Measurements from ENCODE around the gene ZBTB24. TPM values are rescaled to one million over a fixed set of nuclear protein-coding genes. Genes with fewer than 3 reads are reported as not detected.

Gene ZBTB24
- total RNA-seq, 4 donors from 2014 or later, result 12.8 to 13.3 (median 12.9) TPM

- Histone ChIP-seq H3K27ac (peak overlapping the region in 2 of 3 donors; percentile 52 to 71), H3K4me1 (peaks cover 11 to 39% of the 10 kb centered on the region in 2 donors), H3K4me3 (replicated peaks in 1 of 3) (peak overlapping the region; percentile 23 to 60 (median 41)), H3K9me3 (no peaks in the 10 kb centered on the region), H3K27me3 (no peaks in the 10 kb centered on the region), H3K36me3 (no peaks in the 10 kb centered on the region)
- intact Hi-C loops (cut with DNase I), result no loop called here
- TF ChIP-seq CTCF (IDR thresholded peaks at IDR 0.05) (no peak), POLR2A (IDR thresholded peaks at IDR 0.05) (no peak)
- peak in 1 of 2 donors; percentile 21 for DNase-seq
- 22 to 49% methylated on average over 21 to 28 of the region's 48 CpGs for WGBS, 2 donors
These were observed 28.3 kb downstream of the ZBTB24 start for GRCh38 chr6:109454496-109455436.

DNA sequence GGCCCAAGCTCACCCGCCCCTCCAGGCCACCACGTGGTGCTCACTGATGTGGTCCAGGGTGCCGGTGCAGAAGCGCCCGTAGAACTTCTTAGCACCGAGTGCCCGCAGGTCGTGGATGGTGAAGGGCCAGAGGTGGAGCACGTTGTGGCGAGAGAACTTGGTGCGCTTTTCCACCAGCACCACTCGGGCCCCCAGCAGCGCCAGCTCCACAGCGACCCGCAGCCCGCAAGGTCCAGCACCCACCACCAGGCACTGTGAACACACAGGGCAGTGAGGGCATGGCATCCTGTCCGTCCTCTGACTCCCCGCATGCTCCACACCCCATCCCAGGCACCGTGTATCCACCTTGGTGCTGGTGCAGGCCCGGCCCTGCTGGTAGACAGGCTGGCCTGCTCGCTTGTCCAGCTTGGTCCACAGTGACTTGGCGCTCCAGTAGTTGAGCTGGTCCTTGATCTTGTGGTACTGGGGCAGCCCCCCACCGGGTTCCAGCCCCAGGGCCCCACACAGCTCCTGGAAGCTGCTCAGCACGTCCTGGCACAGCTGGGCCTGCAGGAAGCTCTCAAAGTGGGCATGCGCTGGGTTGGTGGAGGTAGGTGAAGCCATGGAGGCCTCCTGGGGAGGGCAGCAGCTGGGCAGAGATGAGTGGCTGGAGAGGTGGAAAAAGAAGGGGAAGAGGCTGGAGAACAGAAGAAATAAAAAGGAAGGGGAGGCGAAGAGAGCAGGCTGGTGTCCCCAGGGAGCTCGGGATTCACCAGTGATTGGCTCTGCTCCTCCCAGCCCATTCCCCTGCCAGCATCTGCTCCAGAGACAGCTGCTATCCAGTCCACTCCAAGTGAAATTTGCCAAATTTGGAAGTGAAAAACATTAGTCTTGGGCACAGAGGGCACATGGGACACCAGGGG, 29.2 kb downstream of the ZBTB24 start:
- intact Hi-C loops (cut with DNase I), result no loop called here
- no peak for DNase-seq
- Histone ChIP-seq H3K27me3 (no peaks in the 10 kb centered on the region), H3K27ac (no peak overlapping the region), H3K4me3 (replicated peaks in 1 of 3) (no peak overlapping the region), H3K4me1 (peaks cover 11 to 36% of the 10 kb centered on the region in 2 donors), H3K9me3 (no peaks in the 10 kb centered on the region), H3K36me3 (no peaks in the 10 kb centered on the region)
- WGBS, 2 donors, result 93 to 97% methylated on average over 23 to 27 of the region's 27 CpGs
- TF ChIP-seq CTCF (IDR thresholded peaks at IDR 0.05) (no peak), POLR2A (IDR thresholded peaks at IDR 0.05) (no peak)

- WGBS, 2 donors, result 87 to 100% methylated on average over 2 of the region's 2 CpGs
- intact Hi-C loops (cut with DNase I), result no loop called here
- no peak overlapping the region for H3K4me3 ChIP-seq (replicated peaks in 1 of 3)
- no peak overlapping the region for H3K27ac ChIP-seq
- H3K27me3 ChIP-seq, result no peaks in the 10 kb centered on the region
- H3K4me1 ChIP-seq, result peaks cover 11 to 36% of the 10 kb centered on the region in 2 donors
- H3K9me3 ChIP-seq, result no peaks in the 10 kb centered on the region
- DNase-seq, result no peak
- H3K36me3 ChIP-seq, result no peaks in the 10 kb centered on the region
- TF ChIP-seq CTCF (IDR thresholded peaks at IDR 0.05), result no peak
- no peak for TF ChIP-seq POLR2A (IDR thresholded peaks at IDR 0.05)
These were observed 29.9 kb downstream of the ZBTB24 start for GRCh38 chr6:109453156-109453555.

- TF ChIP-seq POLR2A (IDR thresholded peaks at IDR 0.05), result no peak
- no peak for TF ChIP-seq CTCF (IDR thresholded peaks at IDR 0.05)
- Histone ChIP-seq H3K9me3 (no peaks in the 10 kb centered on the region), H3K27me3 (no peaks in the 10 kb centered on the region), H3K4me1 (peaks cover 11 to 28% of the 10 kb centered on the region in 2 donors), H3K36me3 (no peaks in the 10 kb centered on the region), H3K4me3 (replicated peaks in 1 of 3) (no peak overlapping the region), H3K27ac (peak overlapping the region in 1 of 3 donors; percentile 5)
- 91% methylated on average over 9 of the region's 9 CpGs for WGBS, 2 donors
- intact Hi-C loops (cut with DNase I), result no loop called here
- no peak for DNase-seq
These were observed 30.8 kb downstream of the ZBTB24 start for GRCh38 chr6:109452181-109452580.

Measured in thyroid gland (tissue), 4 donors.